SK-N-SH (cell line): ENCODE data around the gene TMEM164. TPM values are rescaled to one million over a fixed set of nuclear protein-coding genes. Genes with fewer than 3 reads are reported as not detected.

ENCODE experiments used
- CTCF ChIA-PET: fragments of 300-600, 350-600 bp; formaldehyde crosslinking; extraction: SDS; loops from one replicate; lab custom pipeline; 2021; lab: Yijun Ruan, JAX
- POLR2A ChIA-PET: fragments of 350-600 bp; sonication (Branson Sonifier 250); formaldehyde crosslinking; extraction: SDS; loops from one replicate; lab custom pipeline; 2020; ENCODE audit warnings: antibody characterized with exemption, inconsistent platforms; lab: Yijun Ruan, JAX
- DNase-seq: peaks from one replicate; pipeline ENCODE4 v3.0.0; 2012
- H2AFZ ChIP-seq: fragments of 200-600 bp; sonication (generic); 2 replicates; pipeline ENCODE4 v1.8.1; 2016; ENCODE audit warnings: antibody characterized with exemption, mild to moderate bottlenecking, low read depth
- H3F3A ChIP-seq: fragments of 200-600 bp; sonication (generic); replicated peaks from 2 replicates; pipeline ENCODE3; 2016; ENCODE audit warnings: antibody characterized with exemption, mild to moderate bottlenecking; ENCODE audit not compliant: insufficient read depth
- H3K27ac ChIP-seq, 2 experiments: fragments of 200-500 bp in 1 of 2; fragments of 200-600 bp in 1 of 2; sonication (Bioruptor generic) in 1 of 2; sonication (generic), shearing (Covaris generic) in 1 of 2; 2 replicates each; pipeline versions ENCODE4 v1.5.1 to v1.6.1; 2014 to 2016; ENCODE audit warnings: low read depth in 2 of 2, inconsistent platforms in 1 of 2, low read length in 1 of 2, mild to moderate bottlenecking in 1 of 2, mixed read lengths in 1 of 2
- H3K27me3 ChIP-seq: fragments of 200-600 bp; sonication (generic), shearing (Covaris generic); 2 replicates; pipeline ENCODE4 v1.6.1; 2016; ENCODE audit warnings: mixed run types; ENCODE audit not compliant: insufficient read depth
- H3K36me3 ChIP-seq, 2 experiments: fragments of 200-500 bp in 1 of 2; fragments of 200-600 bp in 1 of 2; sonication (Bioruptor generic) in 1 of 2; sonication (generic) in 1 of 2; replicated peaks in 1 of 2; 2 replicates each; pipeline versions ENCODE3 to v1.5.1; 2014 to 2016; ENCODE audit warnings: low read length in 1 of 2, mild to moderate bottlenecking in 1 of 2; ENCODE audit not compliant: insufficient read depth in 2 of 2, control insufficient read depth in 1 of 2
- H3K4me1 ChIP-seq, 2 experiments: fragments of 200-500 bp in 1 of 2; fragments of 200-600 bp in 1 of 2; sonication (Bioruptor generic) in 1 of 2; sonication (generic), shearing (Covaris generic) in 1 of 2; 2 replicates each; pipeline versions ENCODE4 v1.5.1 to v1.6.1; 2014 to 2016; ENCODE audit warnings: low read depth in 1 of 2, low read length in 1 of 2, mixed run types in 1 of 2; ENCODE audit not compliant: insufficient read depth in 2 of 2, control insufficient read depth in 1 of 2
- H3K4me2 ChIP-seq: fragments of 200-600 bp; sonication (generic), shearing (Covaris generic); 2 replicates; pipeline ENCODE4 v1.6.1; 2017; ENCODE audit warnings: mixed run types
- H3K4me3 ChIP-seq, 2 experiments: fragments of 200-500 bp in 1 of 2; fragments of 200-600 bp in 1 of 2; sonication (Bioruptor generic) in 1 of 2; sonication (generic), shearing (Covaris generic) in 1 of 2; 2 replicates each; pipeline versions ENCODE4 v1.5.1 to v1.8.1; 2014 to 2016; ENCODE audit warnings: low read depth in 2 of 2, inconsistent platforms in 1 of 2, low read length in 1 of 2, mild to moderate bottlenecking in 1 of 2, mixed read lengths in 1 of 2, moderate library complexity in 1 of 2
- H3K79me2 ChIP-seq: fragments of 200-600 bp; sonication (generic); 2 replicates; pipeline ENCODE4 v1.8.1; 2017; ENCODE audit warnings: mild to moderate bottlenecking; ENCODE audit not compliant: insufficient read depth
- H3K9ac ChIP-seq: fragments of 200-600 bp; sonication (generic); 2 replicates; pipeline ENCODE4 v1.6.1; 2017; ENCODE audit warnings: mixed run types
- H3K9me2 ChIP-seq: fragments of 200-600 bp; sonication (generic); 2 replicates; pipeline ENCODE4 v1.6.1; 2017; ENCODE audit warnings: mixed run types
- H3K9me3 ChIP-seq: fragments of 200-600 bp; sonication (generic); 2 replicates; pipeline ENCODE4 v1.6.1; 2017; ENCODE audit warnings: mixed run types, mild to moderate bottlenecking, moderate library complexity
- H4K20me1 ChIP-seq: fragments of 200-600 bp; sonication (generic); 2 replicates; pipeline ENCODE4 v1.6.1; 2017; ENCODE audit warnings: mild to moderate bottlenecking, mixed run types; ENCODE audit not compliant: insufficient read depth
- CHD2 ChIP-seq: fragments of 150-350 bp; IDR thresholded peaks from 2 replicates; pipeline ENCODE4 v1.6.1; 2018; ENCODE audit warnings: low read length; ENCODE audit not compliant: partially characterized antibody
- CTCF ChIP-seq: fragments of 200-600 bp; sonication (generic); IDR thresholded peaks from 2 replicates; pipeline ENCODE4 v1.6.1; 2017; ENCODE audit warnings: antibody characterized with exemption, mild to moderate bottlenecking, moderate library complexity
- EP300 ChIP-seq, 2 experiments: IDR thresholded peaks; 2 replicates each; pipeline versions ENCODE4 v1.4.0 to v1.6.1; 2012; ENCODE audit warnings: borderline replicate concordance in 1 of 2, low read depth in 1 of 2, low read length in 1 of 2
- EZH2phosphoT487 ChIP-seq: fragments of 200-600 bp; sonication (generic); IDR thresholded peaks from 2 replicates; pipeline ENCODE4 v1.6.1; 2017; ENCODE audit warnings: low read depth, mixed run types, mild to moderate bottlenecking, antibody characterized with exemption, moderate library complexity, borderline replicate concordance
- FOSL2 ChIP-seq: IDR thresholded peaks from 2 replicates; pipeline ENCODE4 v1.4.0; 2012; ENCODE audit warnings: low read depth, mild to moderate bottlenecking, moderate library complexity, borderline replicate concordance
- FOXJ3 ChIP-seq: sonication (generic); formaldehyde crosslinking; IDR thresholded peaks from 2 replicates; pipeline ENCODE4 v1.5.1; 2020; ENCODE audit warnings: mild to moderate bottlenecking, missing genetic modification reagents
- FOXM1 ChIP-seq: IDR thresholded peaks from 2 replicates; pipeline ENCODE4 v1.4.0; 2012; ENCODE audit warnings: low read depth, mild to moderate bottlenecking
- GABPA ChIP-seq: IDR thresholded peaks from 2 replicates; pipeline ENCODE4 v1.4.0; 2012; ENCODE audit warnings: low read depth, mild to moderate bottlenecking
- GATA2 ChIP-seq: sonication (generic); formaldehyde crosslinking; IDR thresholded peaks from 2 replicates; pipeline ENCODE4 v1.5.0; 2020; ENCODE audit warnings: mild to moderate bottlenecking, missing genetic modification reagents
- IRF3 ChIP-seq: fragments of 150-350 bp; IDR thresholded peaks from 2 replicates; pipeline ENCODE4 v1.6.1; 2016; ENCODE audit warnings: mild to moderate bottlenecking, low read depth, low read length
- JUND ChIP-seq: IDR thresholded peaks from 2 replicates; pipeline ENCODE4 v1.4.0; 2012
- MEF2A ChIP-seq: IDR thresholded peaks from 2 replicates; pipeline ENCODE4 v1.4.0; 2012; ENCODE audit warnings: low read depth, borderline replicate concordance
- MXI1 ChIP-seq: IDR thresholded peaks from 2 replicates; pipeline ENCODE4 v1.6.1; 2012; ENCODE audit warnings: mild to moderate bottlenecking, low read depth, low read length, improper control_type of control experiment
- POLR2AphosphoS5 ChIP-seq: IDR thresholded peaks from 2 replicates; pipeline ENCODE4 v1.6.1; 2012; ENCODE audit warnings: low read depth, low read length
- RCOR1 ChIP-seq: fragments of 150-350 bp; IDR thresholded peaks from 2 replicates; pipeline ENCODE4 v1.6.1; 2017; ENCODE audit warnings: antibody characterized with exemption, low read length
- REST ChIP-seq: IDR thresholded peaks from 2 replicates; pipeline ENCODE4 v1.6.1; 2012; ENCODE audit warnings: mild to moderate bottlenecking, low read depth, low read length, moderate library complexity
- TCF12 ChIP-seq: IDR thresholded peaks from 2 replicates; pipeline ENCODE4 v1.4.0; 2012
- USF1 ChIP-seq: IDR thresholded peaks from 2 replicates; pipeline ENCODE4 v1.4.0; 2012; ENCODE audit warnings: low read depth, borderline replicate concordance
- YY1 ChIP-seq: IDR thresholded peaks from 2 replicates; pipeline ENCODE4 v1.4.0; 2012; ENCODE audit warnings: low read depth, mild to moderate bottlenecking
- ZBTB33 ChIP-seq: IDR thresholded peaks from 2 replicates; pipeline ENCODE4 v1.4.0; 2012; ENCODE audit warnings: low read depth, borderline replicate concordance
- WGBS: methylation state at CpG from one replicate; pipeline ENCODE4 v1.1.6; 2017; ENCODE audit warnings: low lambda C conversion rate; 5-methylcytosine and 5-hydroxymethylcytosine counted together
- polyA plus RNA-seq, 3 experiments: library from polyadenylated mRNA; depleted of rRNA; stranded (reverse); fragments of >200 nt; gene quantifications; 2 replicates each; pipeline ENCODE4 v1.2.3, GENCODE V29; 2012

The TMEM164 gene
- polyA plus RNA-seq, 1 of the 3 experiments (the other 2 are of a cell fraction) = 11.9 TPM

- Histone ChIP-seq H3K4me3 (no peak overlapping the region), H3K36me3 (no peaks in the 10 kb centered on the region), H3K27me3 (peaks cover 7% of the 10 kb centered on the region; the same call in 1 of the 2 replicates), H3K9me3 (no peaks in the 10 kb centered on the region), H3F3A (no peaks in the 10 kb centered on the region), H3K79me2 (no peaks in the 10 kb centered on the region), H3K4me1 (no peaks in the 10 kb centered on the region; a peak in 1 of 4 replicates), H3K27ac (no peak overlapping the region), H3K9ac (no peak overlapping the region), H2AFZ (no peak overlapping the region), H4K20me1 (no peaks in the 10 kb centered on the region), H3K4me2 (no peak overlapping the region), H3K9me2 (no peaks in the 10 kb centered on the region)
- no peak for DNase-seq
- POLR2A ChIA-PET = no interaction called here
- WGBS = 37% methylated on average over 2 of the region's 2 CpGs
- CTCF ChIA-PET = interaction anchor here (1.4 kb wide), 1 partner anchor 96 kb away, joined by 6 read pairs; no protein-coding TSS in a partner anchor
- TF ChIP-seq MXI1 (no peak), JUND (no peak), REST (no peak), GATA2 (CRISPR knock-in tag) (no peak), GABPA (no peak), RCOR1 (no peak), FOXJ3 (CRISPR knock-in tag) (no peak), IRF3 (no peak), MEF2A (no peak), FOXM1 (no peak), POLR2AphosphoS5 (no peak), EP300 (IDR thresholded peaks at IDR 0.05; ENCODE audit: borderline replicate concordance in 1 of 2, low read depth in 1 of 2, low read length in 1 of 2) (no peak), YY1 (no peak), ZBTB33 (no peak), USF1 (no peak), CHD2 (no peak), FOSL2 (no peak), CTCF (no peak), TCF12 (no peak), EZH2phosphoT487 (no peak)
Observed at GRCh38 chrX:110050386-110050785, 47.5 kb downstream of the TMEM164 start.
